GM12878 (cell line): ENCODE results near the gene RFX7.

ENCODE experiments used
- NFYB ChIP-seq: IDR thresholded peaks from 2 replicates; pipeline ENCODE4 v1.6.1; 2011; ENCODE audit warnings: low read depth, mild to moderate bottlenecking, low read length, improper control_type of control experiment, moderate library complexity; ENCODE audit not compliant: insufficient read depth
- TF ChIP-seq, protein P1 (sequence below), 3 experiments: IDR thresholded peaks in 2 of 3; conservative IDR thresholded peaks in 1 of 3; 2 replicates each; pipeline ENCODE4 v1.5.1; 2011; ENCODE audit warnings: low read depth in 3 of 3, low read length in 3 of 3, mild to moderate bottlenecking in 3 of 3, control low read depth in 2 of 3, moderate library complexity in 2 of 3, inconsistent platforms in 1 of 3, mixed read lengths in 1 of 3; ENCODE audit not compliant: control insufficient read depth in 2 of 3, insufficient read depth in 1 of 3; ENCODE audit errors: extremely low read depth in 1 of 3
- TF ChIP-seq, protein P2 (sequence below): fragments of 450-650 bp; IDR thresholded peaks from 2 replicates; pipeline ENCODE4 v1.6.1; 2018; ENCODE audit warnings: borderline replicate concordance, mild to moderate bottlenecking; ENCODE audit not compliant: partially characterized antibody
- TF ChIP-seq, protein P3 (sequence below): fragments of 450-650 bp; IDR thresholded peaks from 2 replicates; pipeline ENCODE4 v1.6.1; 2017; ENCODE audit warnings: borderline replicate concordance

DNA sequence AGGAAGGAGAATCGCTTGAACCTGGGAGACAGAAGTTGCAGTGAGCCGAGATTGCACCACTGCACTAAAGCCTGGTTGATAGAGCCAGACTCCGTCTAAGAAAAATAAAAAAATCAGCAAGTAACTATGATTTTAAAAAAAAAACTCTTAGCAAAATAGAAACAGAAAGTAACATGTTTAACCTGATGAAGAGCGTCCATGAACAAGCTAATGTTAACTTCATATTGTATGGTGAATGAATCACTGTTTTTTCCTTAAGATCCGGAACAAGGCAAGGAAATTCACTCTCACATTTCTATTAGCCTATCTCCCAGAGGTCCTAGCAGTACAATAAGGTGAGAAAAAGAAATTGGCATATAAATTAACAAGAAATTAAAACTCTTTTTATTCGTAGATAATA, 69.0 kb downstream of the RFX7 start:
- TF ChIP-seq, protein P1, sequence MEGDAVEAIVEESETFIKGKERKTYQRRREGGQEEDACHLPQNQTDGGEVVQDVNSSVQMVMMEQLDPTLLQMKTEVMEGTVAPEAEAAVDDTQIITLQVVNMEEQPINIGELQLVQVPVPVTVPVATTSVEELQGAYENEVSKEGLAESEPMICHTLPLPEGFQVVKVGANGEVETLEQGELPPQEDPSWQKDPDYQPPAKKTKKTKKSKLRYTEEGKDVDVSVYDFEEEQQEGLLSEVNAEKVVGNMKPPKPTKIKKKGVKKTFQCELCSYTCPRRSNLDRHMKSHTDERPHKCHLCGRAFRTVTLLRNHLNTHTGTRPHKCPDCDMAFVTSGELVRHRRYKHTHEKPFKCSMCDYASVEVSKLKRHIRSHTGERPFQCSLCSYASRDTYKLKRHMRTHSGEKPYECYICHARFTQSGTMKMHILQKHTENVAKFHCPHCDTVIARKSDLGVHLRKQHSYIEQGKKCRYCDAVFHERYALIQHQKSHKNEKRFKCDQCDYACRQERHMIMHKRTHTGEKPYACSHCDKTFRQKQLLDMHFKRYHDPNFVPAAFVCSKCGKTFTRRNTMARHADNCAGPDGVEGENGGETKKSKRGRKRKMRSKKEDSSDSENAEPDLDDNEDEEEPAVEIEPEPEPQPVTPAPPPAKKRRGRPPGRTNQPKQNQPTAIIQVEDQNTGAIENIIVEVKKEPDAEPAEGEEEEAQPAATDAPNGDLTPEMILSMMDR (IDR thresholded peaks at IDR 0.05 in 2 of 3, conservative IDR thresholded peaks at IDR 0.05 in 1 of 3; ENCODE audit: control insufficient read depth in 2 of 3, extremely low read depth in 1 of 3, insufficient read depth in 1 of 3, low read depth in 3 of 3, low read length in 3 of 3) = no peak
- TF ChIP-seq, protein P2, sequence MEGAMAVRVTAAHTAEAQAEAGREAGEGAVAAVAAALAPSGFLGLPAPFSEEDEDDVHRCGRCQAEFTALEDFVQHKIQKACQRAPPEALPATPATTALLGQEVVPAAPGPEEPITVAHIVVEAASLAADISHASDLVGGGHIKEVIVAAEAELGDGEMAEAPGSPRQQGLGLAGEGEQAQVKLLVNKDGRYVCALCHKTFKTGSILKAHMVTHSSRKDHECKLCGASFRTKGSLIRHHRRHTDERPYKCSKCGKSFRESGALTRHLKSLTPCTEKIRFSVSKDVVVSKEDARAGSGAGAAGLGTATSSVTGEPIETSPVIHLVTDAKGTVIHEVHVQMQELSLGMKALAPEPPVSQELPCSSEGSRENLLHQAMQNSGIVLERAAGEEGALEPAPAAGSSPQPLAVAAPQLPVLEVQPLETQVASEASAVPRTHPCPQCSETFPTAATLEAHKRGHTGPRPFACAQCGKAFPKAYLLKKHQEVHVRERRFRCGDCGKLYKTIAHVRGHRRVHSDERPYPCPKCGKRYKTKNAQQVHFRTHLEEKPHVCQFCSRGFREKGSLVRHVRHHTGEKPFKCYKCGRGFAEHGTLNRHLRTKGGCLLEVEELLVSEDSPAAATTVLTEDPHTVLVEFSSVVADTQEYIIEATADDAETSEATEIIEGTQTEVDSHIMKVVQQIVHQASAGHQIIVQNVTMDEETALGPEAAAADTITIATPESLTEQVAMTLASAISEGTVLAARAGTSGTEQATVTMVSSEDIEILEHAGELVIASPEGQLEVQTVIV = no peak
- TF ChIP-seq, protein P3, sequence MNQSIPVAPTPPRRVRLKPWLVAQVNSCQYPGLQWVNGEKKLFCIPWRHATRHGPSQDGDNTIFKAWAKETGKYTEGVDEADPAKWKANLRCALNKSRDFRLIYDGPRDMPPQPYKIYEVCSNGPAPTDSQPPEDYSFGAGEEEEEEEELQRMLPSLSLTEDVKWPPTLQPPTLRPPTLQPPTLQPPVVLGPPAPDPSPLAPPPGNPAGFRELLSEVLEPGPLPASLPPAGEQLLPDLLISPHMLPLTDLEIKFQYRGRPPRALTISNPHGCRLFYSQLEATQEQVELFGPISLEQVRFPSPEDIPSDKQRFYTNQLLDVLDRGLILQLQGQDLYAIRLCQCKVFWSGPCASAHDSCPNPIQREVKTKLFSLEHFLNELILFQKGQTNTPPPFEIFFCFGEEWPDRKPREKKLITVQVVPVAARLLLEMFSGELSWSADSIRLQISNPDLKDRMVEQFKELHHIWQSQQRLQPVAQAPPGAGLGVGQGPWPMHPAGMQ = no peak
- no peak for TF ChIP-seq NFYB
